ENCODE measurements around the gene NFYA.
"Not testable (repeated sequence)": the region's sequence is repeated elsewhere in the genome, so short reads cannot be mapped to it uniquely, and the experiment has no call there.

Gene NFYA

GRCh38 chr6:41073968-41074691 lies 1.4 kb downstream of the NFYA start:
- DNase-seq: peak; percentile 25

- DNase-seq: no peak
Observed at GRCh38 chr6:41074692-41075436, 2.1 kb downstream of the NFYA start.

- DNase-seq: no peak
Observed at GRCh38 chr6:41075651-41076626, 3.2 kb downstream of the NFYA start.

- no peak for DNase-seq
Observed at GRCh38 chr6:41077536-41077935, 4.8 kb downstream of the NFYA start.

GRCh38 chr6:41078101-41078500 lies 5.3 kb downstream of the NFYA start:
- DNase-seq: no peak

GRCh38 chr6:41079080-41079479 lies 6.3 kb downstream of the NFYA start:
- DNase-seq: no peak

GRCh38 chr6:41080621-41081020 lies 7.8 kb downstream of the NFYA start:
- DNase-seq: no peak

- DNase-seq: no peak
Observed at GRCh38 chr6:41083072-41083471, 10.3 kb downstream of the NFYA start.

- DNase-seq: no peak
Observed at GRCh38 chr6:41085182-41085581, 12.4 kb downstream of the NFYA start.

GRCh38 chr6:41088451-41088850 lies 15.7 kb downstream of the NFYA start:
- DNase-seq: peak; percentile 85

- no peak for DNase-seq
Observed at GRCh38 chr6:41090841-41091761, 18.3 kb downstream of the NFYA start.

- DNase-seq: peak; percentile 19
Observed at GRCh38 chr6:41092421-41093140, 19.8 kb downstream of the NFYA start.

- DNase-seq: no peak
Observed at GRCh38 chr6:41093729-41094128, 21.0 kb downstream of the NFYA start.

- peak; percentile 45 for DNase-seq
Observed at GRCh38 chr6:41097467-41098090, 24.8 kb downstream of the NFYA start.

GRCh38 chr6:41098366-41098765 lies 25.6 kb downstream of the NFYA start:
- DNase-seq: no peak

GRCh38 chr6:41100871-41101287 lies 28.1 kb downstream of the NFYA start:
- DNase-seq: no peak

- no peak for DNase-seq
Observed at GRCh38 chr6:41103847-41104246, 31.1 kb downstream of the NFYA start.

- DNase-seq: no peak
Observed at GRCh38 chr6:41111017-41111416, 38.2 kb downstream of the NFYA start.

- not testable (repeated sequence) for DNase-seq
Observed at GRCh38 chr6:41115027-41115426, 42.3 kb downstream of the NFYA start.

GRCh38 chr6:41119508-41119907 lies 46.7 kb downstream of the NFYA start:
- no peak for DNase-seq

- no peak for DNase-seq
Observed at GRCh38 chr6:41120058-41120457, 47.3 kb downstream of the NFYA start.
